Measurements from ENCODE around the gene RET.

GRCh38 chr10:43027331-43027955 is 49.4 kb upstream of the RET start:
- no peak for TF ChIP-seq POLR2A (IDR thresholded peaks at IDR 0.05)
- TF ChIP-seq CTCF (IDR thresholded peaks at IDR 0.05 in 4 of 5, conservative IDR thresholded peaks at IDR 0.05 in 1 of 5), result no peak
